Measurements from ENCODE around the gene SFMBT2. TPM values are rescaled to one million over a fixed set of nuclear protein-coding genes. Genes with fewer than 3 reads are reported as not detected.
A peak's percentile ranks its signal among the peaks of the same experiment; 100 is the strongest.

SFMBT2 gene
- total and polyA plus RNA-seq, 2 of the 13 experiments (the other 11 are each of a cell fraction or from before 2014, with no cell fraction given), result 0.01 to 0.02 TPM

- no peak for FAIRE-seq
- in situ Hi-C loops (cut with HindIII; ENCODE audit: extremely low pct_ligation_motif_present, low pct_unique_long_range_greater_than_20kb) (no loop called here), intact Hi-C loops (cut with micrococcal nuclease; ENCODE audit: unreplicated experiment) (no loop called here)
- Histone ChIP-seq H3K4me2 (ENCODE audit: low read depth, low read length) (no peak overlapping the region), H3K4me1 (ENCODE audit: insufficient read depth, low read length) (no peaks in the 10 kb centered on the region), H4K20me1 (ENCODE audit: insufficient read depth, low read length) (no peaks in the 10 kb centered on the region), H3K36me3 (replicated peaks in 1 of 2; ENCODE audit: control insufficient read depth in 1 of 2, insufficient read depth in 2 of 2, low read length in 2 of 2) (no peaks in the 10 kb centered on the region), H3K27me3 (ENCODE audit: control insufficient read depth in 1 of 2, insufficient read depth in 2 of 2, low read length in 2 of 2) (peaks cover 0 to 32% of the 10 kb centered on the region in 2 experiments; a peak in 2 of 5 replicates), H3K27ac (ENCODE audit: extremely low read length, insufficient read depth, low read length) (no peak overlapping the region), H3K79me2 (ENCODE audit: insufficient read depth, low read length) (no peaks in the 10 kb centered on the region), H3K9me3 (ENCODE audit: low read length) (no peaks in the 10 kb centered on the region), H3K4me3 (replicated peaks in 1 of 3; ENCODE audit: insufficient read depth in 1 of 3, low read depth in 2 of 3, low read length in 3 of 3) (no peak overlapping the region), H3K9ac (ENCODE audit: insufficient read depth, low read depth, low read length) (no peak overlapping the region), H2AFZ (ENCODE audit: low read length) (no peak overlapping the region)
- ATAC-seq, result no peak
- CTCF ChIA-PET (ENCODE audit: low intra/inter-chr PET ratio, low total read pairs), result no interaction called here
- WGBS (ENCODE audit: low lambda C conversion rate), result 45% methylated on average over 20 of the region's 24 CpGs
- BruUV-seq (replicated peaks), result no TSS peak
- TF ChIP-seq MNT (IDR thresholded peaks at IDR 0.05), result peak; percentile 66
- no peak for TF ChIP-seq XRCC5 (optimal IDR thresholded peaks at IDR 0.05; ENCODE audit: low read length)
- no peak for DNase-seq (ENCODE audit: low spot score)
- POLR2A ChIA-PET, result no interaction called here
Measured at GRCh38 chr10:7170626-7171322, 240.1 kb downstream of the SFMBT2 start.

DNA sequence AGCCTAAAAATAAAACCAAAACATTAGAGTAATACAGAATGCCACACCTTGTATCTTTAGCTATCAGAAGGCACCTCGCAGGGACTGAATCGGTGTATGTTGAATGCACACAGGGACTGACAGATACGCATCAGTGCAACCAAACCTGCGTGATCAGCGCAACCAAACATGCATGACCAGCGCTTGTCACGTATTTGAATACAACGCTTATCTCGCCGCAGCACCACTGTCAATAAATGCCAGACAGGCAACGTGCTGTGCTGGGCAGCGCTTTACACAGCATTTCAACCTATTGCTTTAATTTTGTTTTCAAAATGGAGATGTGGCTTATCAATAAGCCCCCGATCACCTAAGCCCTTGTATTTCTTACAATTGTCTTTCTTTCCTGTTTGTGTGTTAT lies 242.4 kb downstream of the SFMBT2 start:
- ChIA-PET POLR2A (no interaction called here), CTCF (ENCODE audit: low intra/inter-chr PET ratio, low total read pairs) (no interaction called here)
- H3K9me3 ChIP-seq (ENCODE audit: low read length), result no peaks in the 10 kb centered on the region
- no peaks in the 10 kb centered on the region for H3K4me1 ChIP-seq (ENCODE audit: insufficient read depth, low read length)
- DNase-seq (ENCODE audit: low spot score) (no peak), FAIRE-seq (no peak), ATAC-seq (no peak)
- no peak overlapping the region for H3K27ac ChIP-seq (ENCODE audit: extremely low read length, insufficient read depth, low read length)
- H3K36me3 ChIP-seq (replicated peaks in 1 of 2; ENCODE audit: control insufficient read depth in 1 of 2, insufficient read depth in 2 of 2, low read length in 2 of 2), result no peaks in the 10 kb centered on the region
- intact Hi-C loops (cut with micrococcal nuclease; ENCODE audit: unreplicated experiment), result no loop called here
- no peaks in the 10 kb centered on the region for H3K79me2 ChIP-seq (ENCODE audit: insufficient read depth, low read length)
- no peak overlapping the region for H2AFZ ChIP-seq (ENCODE audit: low read length)
- H3K27me3 ChIP-seq (ENCODE audit: control insufficient read depth in 1 of 2, insufficient read depth in 2 of 2, low read length in 2 of 2), result peaks cover 0 to 20% of the 10 kb centered on the region in 2 experiments; a peak in 1 of 5 replicates
- no peaks in the 10 kb centered on the region for H4K20me1 ChIP-seq (ENCODE audit: insufficient read depth, low read length)
- H3K4me2 ChIP-seq (ENCODE audit: low read depth, low read length), result no peak overlapping the region
- BruUV-seq (replicated peaks), result no TSS peak
- WGBS (ENCODE audit: low lambda C conversion rate), result 73% methylated on average over 13 of the region's 13 CpGs
- no peak overlapping the region for H3K9ac ChIP-seq (ENCODE audit: insufficient read depth, low read depth, low read length)
- in situ Hi-C loops (cut with HindIII; ENCODE audit: extremely low pct_ligation_motif_present, low pct_unique_long_range_greater_than_20kb), result no loop called here
- H3K4me3 ChIP-seq (replicated peaks in 1 of 3; ENCODE audit: insufficient read depth in 1 of 3, low read depth in 2 of 3, low read length in 3 of 3), result no peak overlapping the region
- no peak for TF ChIP-seq CEBPG (CRISPR knock-in tag; IDR thresholded peaks at IDR 0.05)
- TF ChIP-seq, protein P1, sequence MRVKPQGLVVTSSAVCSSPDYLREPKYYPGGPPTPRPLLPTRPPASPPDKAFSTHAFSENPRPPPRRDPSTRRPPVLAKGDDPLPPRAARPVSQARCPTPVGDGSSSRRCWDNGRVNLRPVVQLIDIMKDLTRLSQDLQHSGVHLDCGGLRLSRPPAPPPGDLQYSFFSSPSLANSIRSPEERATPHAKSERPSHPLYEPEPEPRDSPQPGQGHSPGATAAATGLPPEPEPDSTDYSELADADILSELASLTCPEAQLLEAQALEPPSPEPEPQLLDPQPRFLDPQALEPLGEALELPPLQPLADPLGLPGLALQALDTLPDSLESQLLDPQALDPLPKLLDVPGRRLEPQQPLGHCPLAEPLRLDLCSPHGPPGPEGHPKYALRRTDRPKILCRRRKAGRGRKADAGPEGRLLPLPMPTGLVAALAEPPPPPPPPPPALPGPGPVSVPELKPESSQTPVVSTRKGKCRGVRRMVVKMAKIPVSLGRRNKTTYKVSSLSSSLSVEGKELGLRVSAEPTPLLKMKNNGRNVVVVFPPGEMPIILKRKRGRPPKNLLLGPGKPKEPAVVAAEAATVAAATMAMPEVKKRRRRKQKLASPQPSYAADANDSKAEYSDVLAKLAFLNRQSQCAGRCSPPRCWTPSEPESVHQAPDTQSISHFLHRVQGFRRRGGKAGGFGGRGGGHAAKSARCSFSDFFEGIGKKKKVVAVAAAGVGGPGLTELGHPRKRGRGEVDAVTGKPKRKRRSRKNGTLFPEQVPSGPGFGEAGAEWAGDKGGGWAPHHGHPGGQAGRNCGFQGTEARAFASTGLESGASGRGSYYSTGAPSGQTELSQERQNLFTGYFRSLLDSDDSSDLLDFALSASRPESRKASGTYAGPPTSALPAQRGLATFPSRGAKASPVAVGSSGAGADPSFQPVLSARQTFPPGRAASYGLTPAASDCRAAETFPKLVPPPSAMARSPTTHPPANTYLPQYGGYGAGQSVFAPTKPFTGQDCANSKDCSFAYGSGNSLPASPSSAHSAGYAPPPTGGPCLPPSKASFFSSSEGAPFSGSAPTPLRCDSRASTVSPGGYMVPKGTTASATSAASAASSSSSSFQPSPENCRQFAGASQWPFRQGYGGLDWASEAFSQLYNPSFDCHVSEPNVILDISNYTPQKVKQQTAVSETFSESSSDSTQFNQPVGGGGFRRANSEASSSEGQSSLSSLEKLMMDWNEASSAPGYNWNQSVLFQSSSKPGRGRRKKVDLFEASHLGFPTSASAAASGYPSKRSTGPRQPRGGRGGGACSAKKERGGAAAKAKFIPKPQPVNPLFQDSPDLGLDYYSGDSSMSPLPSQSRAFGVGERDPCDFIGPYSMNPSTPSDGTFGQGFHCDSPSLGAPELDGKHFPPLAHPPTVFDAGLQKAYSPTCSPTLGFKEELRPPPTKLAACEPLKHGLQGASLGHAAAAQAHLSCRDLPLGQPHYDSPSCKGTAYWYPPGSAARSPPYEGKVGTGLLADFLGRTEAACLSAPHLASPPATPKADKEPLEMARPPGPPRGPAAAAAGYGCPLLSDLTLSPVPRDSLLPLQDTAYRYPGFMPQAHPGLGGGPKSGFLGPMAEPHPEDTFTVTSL (CRISPR knock-in tag; IDR thresholded peaks at IDR 0.05; ENCODE audit: borderline replicate concordance), result no peak
- no peak for TF ChIP-seq ZNF335 (CRISPR knock-in tag; IDR thresholded peaks at IDR 0.05)
- TF ChIP-seq ATAD3A (CRISPR knock-in tag; IDR thresholded peaks at IDR 0.05), result no peak
- TF ChIP-seq, protein P2, sequence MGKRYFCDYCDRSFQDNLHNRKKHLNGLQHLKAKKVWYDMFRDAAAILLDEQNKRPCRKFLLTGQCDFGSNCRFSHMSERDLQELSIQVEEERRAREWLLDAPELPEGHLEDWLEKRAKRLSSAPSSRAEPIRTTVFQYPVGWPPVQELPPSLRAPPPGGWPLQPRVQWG (CRISPR knock-in tag; IDR thresholded peaks at IDR 0.05; ENCODE audit: borderline replicate concordance, low read depth), result no peak
- no peak for TF ChIP-seq HOXA5 (CRISPR knock-in tag; IDR thresholded peaks at IDR 0.05)
- TF ChIP-seq PRMT3 (CRISPR knock-in tag; IDR thresholded peaks at IDR 0.05; ENCODE audit: borderline replicate concordance, low read depth), result no peak

Data from HepG2 (cell line).